OCI-LY1 (cell line): Measurements from ENCODE around the gene LMO1.

Experiments used
- H2AFZ ChIP-seq: fragments of 200-600 bp; sonication (generic), shearing (Covaris generic); 2 replicates; pipeline ENCODE4 v1.6.0; 2014; ENCODE audit warnings: antibody characterized with exemption, mild to moderate bottlenecking, low read length
- H3F3A ChIP-seq: fragments of 200-600 bp; sonication (generic), shearing (Covaris generic); 2 replicates; pipeline ENCODE4 v1.6.0; 2014; ENCODE audit warnings: mild to moderate bottlenecking, antibody characterized with exemption, low read length, moderate library complexity; ENCODE audit not compliant: insufficient read depth
- H3K27ac ChIP-seq: fragments of 200-600 bp; sonication (generic); 2 replicates; pipeline ENCODE4 v1.5.1; 2014; ENCODE audit warnings: low read length, mixed run types, mild to moderate bottlenecking, low read depth; ENCODE audit not compliant: poor library complexity, severe bottlenecking
- H3K27me3 ChIP-seq: fragments of 200-600 bp; sonication (generic); 2 replicates; pipeline ENCODE4 v1.6.0; 2014; ENCODE audit warnings: antibody characterized with exemption, mild to moderate bottlenecking, low read length, moderate library complexity; ENCODE audit not compliant: insufficient read depth
- H3K36me3 ChIP-seq: fragments of 200-600 bp; sonication (generic); 2 replicates; pipeline ENCODE4 v1.6.1; 2014; ENCODE audit warnings: mild to moderate bottlenecking, antibody characterized with exemption, low read length, moderate library complexity, mixed read lengths; ENCODE audit not compliant: insufficient read depth
- H3K4me1 ChIP-seq: fragments of 200-600 bp; sonication (generic); 2 replicates; pipeline ENCODE4 v1.5.1; 2014; ENCODE audit warnings: mild to moderate bottlenecking, low read length, moderate library complexity; ENCODE audit not compliant: insufficient read depth, severe bottlenecking
- H3K4me2 ChIP-seq: fragments of 200-600 bp; sonication (generic), shearing (Covaris generic); 2 replicates; pipeline ENCODE4 v1.6.1; 2014; ENCODE audit warnings: low read length
- H3K4me3 ChIP-seq: fragments of 200-600 bp; sonication (generic); 2 replicates; pipeline ENCODE4 v1.5.1; 2014; ENCODE audit warnings: low read length, low read depth, mild to moderate bottlenecking, mixed read lengths; ENCODE audit not compliant: poor library complexity, severe bottlenecking
- H3K79me2 ChIP-seq: fragments of 200-600 bp; shearing (Covaris generic); 2 replicates; pipeline ENCODE4 v1.6.1; 2016; ENCODE audit warnings: mixed run types, low read length, mixed read lengths; ENCODE audit not compliant: insufficient read depth
- H3K9ac ChIP-seq: fragments of 200-600 bp; sonication (generic), shearing (Covaris generic); 2 replicates; pipeline ENCODE4 v1.6.1; 2014; ENCODE audit warnings: mild to moderate bottlenecking, low read length, mixed read lengths
- H3K9me2 ChIP-seq: fragments of 200-600 bp; sonication (generic), shearing (Covaris generic); 2 replicates; pipeline ENCODE4 v1.6.1; 2014; ENCODE audit warnings: low read depth, mild to moderate bottlenecking, low read length, mixed read lengths
- H3K9me3 ChIP-seq: fragments of 200-600 bp; shearing (Covaris generic); 2 replicates; pipeline ENCODE4 v1.6.1; 2014; ENCODE audit warnings: low read length, mixed read lengths
- H4K20me1 ChIP-seq: fragments of 200-600 bp; sonication (generic), shearing (Covaris generic); 2 replicates; pipeline ENCODE4 v1.6.0; 2016; ENCODE audit warnings: mild to moderate bottlenecking, low read length; ENCODE audit not compliant: insufficient read depth
- EZH2 ChIP-seq: fragments of 200-600 bp; sonication (generic), shearing (Covaris generic); IDR thresholded peaks from 2 replicates; pipeline ENCODE4 v1.8.0; 2017; ENCODE audit warnings: borderline replicate concordance, mixed run types, mild to moderate bottlenecking, antibody characterized with exemption, low read length, moderate library complexity, mixed read lengths
- TF ChIP-seq, protein P1 (sequence below): fragments of 200-600 bp; sonication (generic), shearing (Covaris generic); IDR thresholded peaks from 2 replicates; pipeline ENCODE4 v1.5.1; 2017; ENCODE audit warnings: mild to moderate bottlenecking, antibody characterized with exemption, low read length, moderate library complexity, mixed read lengths

LMO1 gene

DNA sequence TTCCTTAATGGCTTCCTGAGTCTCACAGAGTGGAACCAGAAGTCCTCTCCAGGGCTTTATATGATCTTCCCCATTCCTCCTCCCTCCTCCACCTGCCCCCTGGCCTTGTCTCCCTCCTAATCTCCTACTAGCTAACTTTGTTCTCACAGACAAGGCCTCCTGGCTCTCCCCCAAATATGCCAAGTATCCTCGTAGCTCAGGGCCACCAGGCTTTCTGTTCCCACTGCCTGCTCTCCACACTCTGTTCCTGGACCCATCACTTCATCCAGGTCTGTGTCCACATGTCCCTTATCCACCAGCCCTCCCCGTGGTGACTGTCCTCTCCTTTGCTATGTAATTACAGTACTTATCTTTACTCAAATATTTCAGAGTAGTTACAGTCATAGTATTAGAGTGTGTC is 23.2 kb upstream of the LMO1 start:
- H3K9ac ChIP-seq, result no peak overlapping the region
- no peak overlapping the region for H3K27ac ChIP-seq
- H3K79me2 ChIP-seq, result no peaks in the 10 kb centered on the region
- no peaks in the 10 kb centered on the region for H4K20me1 ChIP-seq
- H2AFZ ChIP-seq, result no peak overlapping the region
- no peaks in the 10 kb centered on the region for H3K4me1 ChIP-seq
- no peaks in the 10 kb centered on the region for H3K9me2 ChIP-seq
- H3K36me3 ChIP-seq, result no peaks in the 10 kb centered on the region
- no peaks in the 10 kb centered on the region for H3K9me3 ChIP-seq
- TF ChIP-seq EZH2, result no peak
- TF ChIP-seq, protein P1, sequence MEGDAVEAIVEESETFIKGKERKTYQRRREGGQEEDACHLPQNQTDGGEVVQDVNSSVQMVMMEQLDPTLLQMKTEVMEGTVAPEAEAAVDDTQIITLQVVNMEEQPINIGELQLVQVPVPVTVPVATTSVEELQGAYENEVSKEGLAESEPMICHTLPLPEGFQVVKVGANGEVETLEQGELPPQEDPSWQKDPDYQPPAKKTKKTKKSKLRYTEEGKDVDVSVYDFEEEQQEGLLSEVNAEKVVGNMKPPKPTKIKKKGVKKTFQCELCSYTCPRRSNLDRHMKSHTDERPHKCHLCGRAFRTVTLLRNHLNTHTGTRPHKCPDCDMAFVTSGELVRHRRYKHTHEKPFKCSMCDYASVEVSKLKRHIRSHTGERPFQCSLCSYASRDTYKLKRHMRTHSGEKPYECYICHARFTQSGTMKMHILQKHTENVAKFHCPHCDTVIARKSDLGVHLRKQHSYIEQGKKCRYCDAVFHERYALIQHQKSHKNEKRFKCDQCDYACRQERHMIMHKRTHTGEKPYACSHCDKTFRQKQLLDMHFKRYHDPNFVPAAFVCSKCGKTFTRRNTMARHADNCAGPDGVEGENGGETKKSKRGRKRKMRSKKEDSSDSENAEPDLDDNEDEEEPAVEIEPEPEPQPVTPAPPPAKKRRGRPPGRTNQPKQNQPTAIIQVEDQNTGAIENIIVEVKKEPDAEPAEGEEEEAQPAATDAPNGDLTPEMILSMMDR, result no peak
- H3F3A ChIP-seq, result no peaks in the 10 kb centered on the region
- no peaks in the 10 kb centered on the region for H3K27me3 ChIP-seq
- H3K4me3 ChIP-seq, result no peak overlapping the region
- H3K4me2 ChIP-seq, result no peak overlapping the region

DNA sequence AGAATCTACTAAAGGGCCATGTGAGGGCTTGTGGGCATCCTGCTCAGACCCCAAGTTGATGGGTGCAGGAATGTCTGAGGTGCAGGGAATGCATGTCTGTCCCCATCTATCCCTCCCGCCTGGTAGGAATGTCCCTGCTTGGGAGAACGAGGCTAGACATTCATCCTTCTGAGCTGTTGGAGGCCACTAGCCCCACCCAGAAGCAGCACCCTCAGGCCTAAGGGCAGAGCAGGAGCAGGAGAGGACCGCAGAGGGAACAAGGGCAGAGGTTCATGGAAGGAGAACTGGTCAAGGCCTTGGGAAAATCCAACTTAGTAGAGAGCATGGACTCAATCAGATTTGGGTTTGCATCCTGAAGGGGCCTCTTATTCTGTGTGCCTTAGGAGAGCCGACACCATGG is 22.1 kb upstream of the LMO1 start:
- Histone ChIP-seq H3K4me2 (no peak overlapping the region), H3K4me3 (no peak overlapping the region), H3K36me3 (no peaks in the 10 kb centered on the region), H3K27me3 (no peaks in the 10 kb centered on the region), H3K9ac (no peak overlapping the region), H2AFZ (no peak overlapping the region), H3K9me3 (no peaks in the 10 kb centered on the region), H3K27ac (no peak overlapping the region), H4K20me1 (no peaks in the 10 kb centered on the region), H3K79me2 (no peaks in the 10 kb centered on the region), H3F3A (no peaks in the 10 kb centered on the region), H3K4me1 (no peaks in the 10 kb centered on the region), H3K9me2 (no peaks in the 10 kb centered on the region)
- no peak for TF ChIP-seq EZH2
- TF ChIP-seq, protein P1, result no peak

DNA sequence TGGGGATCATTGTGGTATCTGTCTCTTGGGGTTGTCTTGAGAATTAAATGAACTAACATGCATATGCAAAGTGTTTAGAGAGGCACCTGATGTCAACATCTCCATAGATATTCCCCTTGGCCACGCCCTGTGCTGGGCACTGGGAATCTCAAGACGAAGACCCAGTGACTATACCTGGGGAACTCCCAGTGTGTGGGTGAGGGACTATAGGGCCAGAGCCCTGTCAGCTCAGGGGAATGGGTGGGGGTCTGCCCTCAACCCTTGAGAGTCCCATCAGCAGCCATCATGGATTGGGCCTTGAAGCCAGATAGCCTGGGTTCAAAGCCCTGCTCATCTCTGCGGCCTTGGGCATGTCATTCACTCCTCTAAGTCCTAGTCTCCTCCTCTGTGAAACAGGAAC is 21.6 kb upstream of the LMO1 start:
- Histone ChIP-seq H3K9me2 (no peaks in the 10 kb centered on the region), H3K27me3 (no peaks in the 10 kb centered on the region), H3K36me3 (no peaks in the 10 kb centered on the region), H3K4me1 (no peaks in the 10 kb centered on the region), H4K20me1 (no peaks in the 10 kb centered on the region), H3K9ac (no peak overlapping the region), H3K4me3 (no peak overlapping the region), H3K9me3 (no peaks in the 10 kb centered on the region), H3K4me2 (no peak overlapping the region), H3K79me2 (no peaks in the 10 kb centered on the region), H2AFZ (no peak overlapping the region), H3F3A (no peaks in the 10 kb centered on the region), H3K27ac (no peak overlapping the region)
- TF ChIP-seq, protein P1, result no peak
- no peak for TF ChIP-seq EZH2
